Spleen (tissue), 11 donors: ENCODE results near the gene ETV7. TPM values are rescaled to one million over a fixed set of nuclear protein-coding genes. Genes with fewer than 3 reads are reported as not detected.

Experiments used
- DNase-seq: peaks from one replicate; pipeline ENCODE4 v3.0.0-alpha.2; 2020
- H3K27ac ChIP-seq, 8 donors: fragments of 200-600 bp; sonication (generic) in 7 of 8; 1 replicate in 4 of 8; 2 replicates in 4 of 8; pipeline versions ENCODE4 v1.5.0 to v1.8.0; 2016 to 2021; ENCODE audit warnings: inconsistent platforms in 4 of 8, mild to moderate bottlenecking in 4 of 8, moderate library complexity in 1 of 8
- H3K27me3 ChIP-seq, 7 donors: fragments of 200-600 bp; sonication (generic) in 6 of 7; replicated peaks in 1 of 7; 1 replicate in 4 of 7; 2 replicates in 3 of 7; pipeline versions ENCODE4 v1.5.0 to v1.8.0; 2016 to 2021; ENCODE audit warnings: inconsistent platforms in 3 of 7, mild to moderate bottlenecking in 1 of 7
- H3K36me3 ChIP-seq, 6 donors: fragments of 200-600 bp; sonication (generic) in 5 of 6; 1 replicate in 4 of 6; 2 replicates in 2 of 6; pipeline versions ENCODE4 v1.5.0 to v1.8.0; 2016 to 2021; ENCODE audit warnings: inconsistent platforms in 2 of 6
- H3K4me1 ChIP-seq, 6 donors: fragments of 200-600 bp; sonication (generic) in 5 of 6; 1 replicate in 3 of 6; 2 replicates in 3 of 6; pipeline versions ENCODE4 v1.5.0 to v1.8.0; 2016 to 2021; ENCODE audit warnings: inconsistent platforms in 3 of 6
- H3K4me3 ChIP-seq, 8 donors: fragments of 200-600 bp; sonication (generic) in 7 of 8; 1 replicate in 4 of 8; 2 replicates in 4 of 8; pipeline versions ENCODE4 v1.5.0 to v1.8.0; 2016 to 2021; ENCODE audit warnings: inconsistent platforms in 4 of 8, mild to moderate bottlenecking in 4 of 8, moderate library complexity in 2 of 8
- H3K9me3 ChIP-seq, 8 donors: fragments of 200-600 bp; sonication (generic) in 7 of 8; 1 replicate in 4 of 8; 2 replicates in 4 of 8; pipeline versions ENCODE4 v1.5.0 to v1.8.0; 2016 to 2021; ENCODE audit warnings: inconsistent platforms in 4 of 8
- POLR2A ChIP-seq, 3 donors: fragments of 450-650 bp; IDR thresholded peaks; one replicate each; pipeline ENCODE4 v1.5.1; 2017; ENCODE audit warnings: antibody characterized with exemption in 3 of 3, mild to moderate bottlenecking in 1 of 3
- POLR2AphosphoS5 ChIP-seq, 3 donors: sonication (generic); formaldehyde crosslinking; IDR thresholded peaks; one replicate each; pipeline ENCODE4 v1.5.1; 2017; ENCODE audit warnings: antibody characterized with exemption in 3 of 3
- WGBS, 5 donors: extraction: QIAGEN DNeasy Blood & Tissue Kit in 3 of 5; methylation state at CpG; one replicate each; pipeline versions ENCODE4 v1.1.5 to v1.1.7; 2013 to 2018; 5-methylcytosine and 5-hydroxymethylcytosine counted together
- intact Hi-C: fragments of 100-400 bp; cut with DNase I; formaldehyde crosslinking; loops from one replicate; pipeline ENCODE4 v1.15.0; 2023; ENCODE audit warnings: low total_unique reads
- polyA plus RNA-seq, 3 donors: library from polyadenylated mRNA; stranded (reverse); fragments of 200-250 nt; gene quantifications; one replicate each; pipeline ENCODE4 v1.2.1, GENCODE V29; 2013
- total RNA-seq, 7 donors: library from RNA; depleted of rRNA in 3 of 7; stranded (reverse); fragments of >200 nt in 3 of 7; fragmentation: NEBNext Ultra II Directional in 4 of 7; extraction: Animal tissue kit (Norgen Biotek cat#: 25700) in 4 of 7; gene quantifications; one replicate each; pipeline versions ENCODE4 v1.1.0 to v1.2.1, GENCODE V29; 2016 to 2021
- TF ChIP-seq, protein P1 (sequence below), 11 experiments: fragments of 200-600 bp in 7 of 11; fragments of 450-650 bp in 4 of 11; sonication (generic) in 4 of 11; IDR thresholded peaks in 8 of 11; conservative IDR thresholded peaks in 3 of 11; 1 replicate in 7 of 11; 2 replicates in 4 of 11; pipeline versions ENCODE4 v1.4.0 to v1.8.0; 2016 to 2021; ENCODE audit warnings: antibody characterized with exemption in 11 of 11, inconsistent platforms in 4 of 11, mild to moderate bottlenecking in 1 of 11
- donor health status: healthy with polysubstance abuse.
- donor health status: DM: no; HTN: no; CAD: no; lungs with moderate emphysema.
- donor health status: DM: no; HTN: no; CAD: no.
- donor health status: Bipolar disorder and iron deficiency.
- donor health status: healthy.
- donor health status: DM: no; HTN: no; CAD: no.
- donor health status: DM: yes; HTN: yes; CAD: no.

The ETV7 gene
- total and polyA plus RNA-seq, 10 donors = 0.51 to 4.5 (median 2.0) TPM

DNA sequence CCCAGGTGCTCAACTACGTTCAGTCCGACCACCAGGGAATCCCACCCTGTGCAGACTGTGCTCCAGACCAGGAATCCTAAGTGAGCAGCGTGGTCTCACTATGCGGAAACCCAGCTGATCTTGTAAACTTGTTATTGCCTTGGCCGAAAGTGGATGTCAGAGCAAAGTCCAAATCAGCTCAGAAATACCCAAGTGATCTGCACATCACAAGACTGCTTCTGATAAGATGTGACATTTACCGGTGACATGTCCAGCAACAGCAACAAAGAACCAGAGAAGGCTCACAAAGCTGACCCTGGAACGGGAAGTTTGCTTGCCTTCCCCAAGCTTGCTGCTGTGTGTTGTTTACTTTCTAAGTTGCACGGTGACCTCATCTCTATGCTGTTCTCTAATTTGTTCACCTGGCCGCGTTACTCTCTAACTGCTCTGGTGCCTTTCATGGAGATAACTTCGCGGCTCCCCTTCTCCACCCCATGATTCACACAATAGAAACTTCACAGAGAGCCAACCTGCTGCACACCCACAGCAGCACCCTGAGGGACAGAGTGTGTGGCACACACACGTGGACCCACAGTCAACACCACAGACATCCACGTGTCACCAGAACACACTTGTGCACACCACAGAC lies 52.5 kb downstream of the ETV7 start:
- Histone ChIP-seq H3K36me3 (no peaks in the 10 kb centered on the region), H3K4me3 (no peak overlapping the region), H3K27me3 (peaks cover 0 to 63% (median 15%) of the 10 kb centered on the region in 7 donors), H3K27ac (no peak overlapping the region), H3K4me1 (peaks cover 0 to 24% (median 0%) of the 10 kb centered on the region in 6 donors), H3K9me3 (no peaks in the 10 kb centered on the region)
- 75 to 83% (median 82%) methylated on average over 14 of the region's 14 CpGs for WGBS, 5 donors
- intact Hi-C loops = no loop called here
- no peak for DNase-seq
- no peak for TF ChIP-seq POLR2AphosphoS5 (IDR thresholded peaks at IDR 0.05)
- no peak for TF ChIP-seq POLR2A (IDR thresholded peaks at IDR 0.05)
- TF ChIP-seq, protein P1, sequence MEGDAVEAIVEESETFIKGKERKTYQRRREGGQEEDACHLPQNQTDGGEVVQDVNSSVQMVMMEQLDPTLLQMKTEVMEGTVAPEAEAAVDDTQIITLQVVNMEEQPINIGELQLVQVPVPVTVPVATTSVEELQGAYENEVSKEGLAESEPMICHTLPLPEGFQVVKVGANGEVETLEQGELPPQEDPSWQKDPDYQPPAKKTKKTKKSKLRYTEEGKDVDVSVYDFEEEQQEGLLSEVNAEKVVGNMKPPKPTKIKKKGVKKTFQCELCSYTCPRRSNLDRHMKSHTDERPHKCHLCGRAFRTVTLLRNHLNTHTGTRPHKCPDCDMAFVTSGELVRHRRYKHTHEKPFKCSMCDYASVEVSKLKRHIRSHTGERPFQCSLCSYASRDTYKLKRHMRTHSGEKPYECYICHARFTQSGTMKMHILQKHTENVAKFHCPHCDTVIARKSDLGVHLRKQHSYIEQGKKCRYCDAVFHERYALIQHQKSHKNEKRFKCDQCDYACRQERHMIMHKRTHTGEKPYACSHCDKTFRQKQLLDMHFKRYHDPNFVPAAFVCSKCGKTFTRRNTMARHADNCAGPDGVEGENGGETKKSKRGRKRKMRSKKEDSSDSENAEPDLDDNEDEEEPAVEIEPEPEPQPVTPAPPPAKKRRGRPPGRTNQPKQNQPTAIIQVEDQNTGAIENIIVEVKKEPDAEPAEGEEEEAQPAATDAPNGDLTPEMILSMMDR (IDR thresholded peaks at IDR 0.05 in 8 of 11, conservative IDR thresholded peaks at IDR 0.05 in 3 of 11) = no peak

DNA sequence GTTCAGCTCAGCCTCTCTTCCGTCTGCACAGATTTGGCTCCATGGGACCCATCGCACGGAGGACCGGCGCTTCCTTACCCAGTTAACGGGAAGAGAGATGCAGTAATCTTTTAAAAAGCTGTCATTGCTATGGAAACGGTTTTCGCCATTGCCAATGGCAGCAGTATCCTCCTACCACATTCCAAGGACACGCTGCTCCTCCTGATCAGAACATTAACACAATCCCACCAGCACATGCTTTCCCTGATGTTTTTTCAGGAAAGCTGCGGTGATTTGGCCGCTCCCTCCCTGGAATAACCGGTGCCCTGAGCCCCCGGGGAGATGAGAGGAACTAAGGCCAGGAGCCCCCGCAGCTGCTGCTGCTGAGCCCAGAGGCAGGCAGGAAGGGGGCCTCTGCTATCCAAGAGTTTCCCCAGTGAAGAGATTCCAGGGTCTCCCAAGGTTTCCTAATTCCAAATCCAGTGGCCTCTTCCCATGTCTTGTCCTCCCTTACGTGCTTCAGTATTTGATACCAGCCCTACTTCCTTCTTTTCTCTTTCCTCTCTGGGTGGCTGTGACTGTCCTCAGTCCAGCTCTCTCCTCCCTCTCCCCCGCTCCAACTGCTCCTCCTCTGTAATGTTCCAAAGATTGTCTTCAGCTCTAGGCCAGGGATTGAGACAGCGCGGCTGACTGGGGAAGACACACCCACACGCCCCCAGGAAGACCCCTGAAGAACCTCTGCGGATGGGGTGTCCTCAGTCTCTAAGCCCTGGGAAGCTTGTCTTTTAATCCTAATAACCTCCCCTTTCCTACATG lies 53.3 kb downstream of the ETV7 start:
- Histone ChIP-seq H3K4me3 (no peak overlapping the region), H3K4me1 (peaks cover 0 to 24% (median 0%) of the 10 kb centered on the region in 6 donors), H3K27me3 (peaks cover 0 to 63% (median 19%) of the 10 kb centered on the region in 7 donors), H3K36me3 (no peaks in the 10 kb centered on the region), H3K27ac (peak overlapping the region in 1 of 8 donors; percentile 26), H3K9me3 (no peaks in the 10 kb centered on the region)
- no peak for DNase-seq
- WGBS, 5 donors = 39 to 48% (median 46%) methylated on average over 20 of the region's 20 CpGs
- TF ChIP-seq POLR2AphosphoS5 (IDR thresholded peaks at IDR 0.05) (no peak), POLR2A (IDR thresholded peaks at IDR 0.05) (no peak)
- TF ChIP-seq, protein P1 (IDR thresholded peaks at IDR 0.05 in 8 of 11, conservative IDR thresholded peaks at IDR 0.05 in 3 of 11) = no peak
- intact Hi-C loops = no loop called here

DNA sequence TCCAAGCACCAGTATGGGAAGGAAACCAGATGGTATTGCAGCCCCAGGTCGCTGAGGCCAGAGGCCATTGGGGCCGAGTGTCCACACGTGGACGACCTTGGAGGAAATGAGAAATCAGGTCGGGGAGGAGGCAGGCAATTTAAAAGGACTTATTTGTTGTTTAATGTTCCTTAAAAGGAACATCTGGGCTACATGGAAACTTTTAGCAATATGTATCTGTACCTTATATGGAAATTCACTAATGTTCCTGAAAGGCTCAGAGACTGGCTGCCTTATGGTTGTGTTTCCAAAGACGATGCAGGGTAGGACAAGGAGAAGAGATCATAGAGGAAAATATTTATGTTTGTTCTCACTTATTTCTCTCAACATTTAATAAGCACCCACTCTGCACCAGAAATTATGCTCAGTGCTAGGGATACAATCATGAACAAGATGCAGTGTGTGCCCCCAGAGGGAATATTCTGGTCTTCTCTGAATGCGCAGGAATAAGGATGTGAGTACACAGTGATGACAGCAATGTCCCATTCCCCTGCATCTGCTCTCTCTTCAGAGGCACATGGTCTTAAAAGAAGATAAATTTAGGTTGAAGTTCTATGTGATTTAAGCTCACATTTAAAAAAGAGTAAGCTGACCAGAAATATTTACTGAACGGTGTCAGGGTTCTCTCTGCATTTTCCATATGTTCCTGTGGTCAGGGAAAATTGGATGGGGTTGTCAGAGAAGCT lies 54.1 kb downstream of the ETV7 start:
- Histone ChIP-seq H3K27me3 (peaks cover 0 to 67% (median 19%) of the 10 kb centered on the region in 7 donors), H3K36me3 (no peaks in the 10 kb centered on the region), H3K4me1 (peaks cover 0 to 24% (median 0%) of the 10 kb centered on the region in 6 donors), H3K9me3 (no peaks in the 10 kb centered on the region), H3K4me3 (no peak overlapping the region), H3K27ac (no peak overlapping the region)
- TF ChIP-seq, protein P1 (IDR thresholded peaks at IDR 0.05 in 8 of 11, conservative IDR thresholded peaks at IDR 0.05 in 3 of 11) = no peak
- TF ChIP-seq POLR2AphosphoS5 (IDR thresholded peaks at IDR 0.05) = no peak
- no peak for TF ChIP-seq POLR2A (IDR thresholded peaks at IDR 0.05)
- 58 to 70% (median 60%) methylated on average over 8 of the region's 8 CpGs for WGBS, 5 donors
- intact Hi-C loops = no loop called here
- DNase-seq = no peak
